OCI-LY1 (cell line): ENCODE results near the gene DYNC2I2.

Experiments
- EZH2 ChIP-seq: fragments of 200-600 bp; sonication (generic), shearing (Covaris generic); IDR thresholded peaks from 2 replicates; pipeline ENCODE4 v1.8.0; 2017; ENCODE audit warnings: borderline replicate concordance, mixed run types, mild to moderate bottlenecking, antibody characterized with exemption, low read length, moderate library complexity, mixed read lengths
- TF ChIP-seq, protein P1 (sequence below): fragments of 200-600 bp; sonication (generic), shearing (Covaris generic); IDR thresholded peaks from 2 replicates; pipeline ENCODE4 v1.5.1; 2017; ENCODE audit warnings: mild to moderate bottlenecking, antibody characterized with exemption, low read length, moderate library complexity, mixed read lengths

DNA sequence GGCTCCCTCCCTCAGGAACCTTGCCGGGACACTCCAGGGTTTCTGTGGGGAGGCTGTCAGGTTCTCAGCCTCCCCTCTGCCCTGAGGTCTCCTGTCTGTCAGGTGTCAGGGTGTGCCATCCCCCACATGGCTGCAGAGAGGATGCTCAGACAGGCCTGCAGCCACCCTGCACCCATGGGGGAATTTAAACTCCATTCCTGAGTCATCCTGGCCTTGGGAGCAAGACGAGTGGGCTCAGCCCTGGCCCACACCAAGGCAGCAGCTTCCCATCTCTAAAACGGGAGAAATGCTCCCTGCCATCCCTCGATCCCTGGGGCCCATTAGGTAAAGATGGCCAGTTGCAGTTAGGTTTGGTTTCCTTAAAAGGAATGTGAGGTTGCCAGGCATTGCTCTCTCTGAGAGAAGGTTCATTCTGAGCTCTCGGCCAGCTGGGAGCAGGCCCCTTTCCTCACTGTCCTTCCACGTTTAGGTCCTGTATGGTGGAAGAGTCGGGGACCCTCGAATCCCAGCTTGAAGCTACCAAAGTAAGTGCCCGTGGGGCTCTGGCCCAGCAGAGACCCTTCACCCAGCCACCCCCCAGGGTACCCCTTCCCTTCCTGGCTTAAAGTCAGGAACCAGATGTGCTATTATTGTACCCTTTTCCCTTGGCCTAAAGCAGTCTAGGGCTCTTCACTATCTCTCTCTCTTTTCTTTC is 26.6 kb downstream of the DYNC2I2 start:
- TF ChIP-seq, protein P1, sequence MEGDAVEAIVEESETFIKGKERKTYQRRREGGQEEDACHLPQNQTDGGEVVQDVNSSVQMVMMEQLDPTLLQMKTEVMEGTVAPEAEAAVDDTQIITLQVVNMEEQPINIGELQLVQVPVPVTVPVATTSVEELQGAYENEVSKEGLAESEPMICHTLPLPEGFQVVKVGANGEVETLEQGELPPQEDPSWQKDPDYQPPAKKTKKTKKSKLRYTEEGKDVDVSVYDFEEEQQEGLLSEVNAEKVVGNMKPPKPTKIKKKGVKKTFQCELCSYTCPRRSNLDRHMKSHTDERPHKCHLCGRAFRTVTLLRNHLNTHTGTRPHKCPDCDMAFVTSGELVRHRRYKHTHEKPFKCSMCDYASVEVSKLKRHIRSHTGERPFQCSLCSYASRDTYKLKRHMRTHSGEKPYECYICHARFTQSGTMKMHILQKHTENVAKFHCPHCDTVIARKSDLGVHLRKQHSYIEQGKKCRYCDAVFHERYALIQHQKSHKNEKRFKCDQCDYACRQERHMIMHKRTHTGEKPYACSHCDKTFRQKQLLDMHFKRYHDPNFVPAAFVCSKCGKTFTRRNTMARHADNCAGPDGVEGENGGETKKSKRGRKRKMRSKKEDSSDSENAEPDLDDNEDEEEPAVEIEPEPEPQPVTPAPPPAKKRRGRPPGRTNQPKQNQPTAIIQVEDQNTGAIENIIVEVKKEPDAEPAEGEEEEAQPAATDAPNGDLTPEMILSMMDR, result no peak
- TF ChIP-seq EZH2, result no peak
